ENCODE measurements around the gene PPARGC1A.

DNA sequence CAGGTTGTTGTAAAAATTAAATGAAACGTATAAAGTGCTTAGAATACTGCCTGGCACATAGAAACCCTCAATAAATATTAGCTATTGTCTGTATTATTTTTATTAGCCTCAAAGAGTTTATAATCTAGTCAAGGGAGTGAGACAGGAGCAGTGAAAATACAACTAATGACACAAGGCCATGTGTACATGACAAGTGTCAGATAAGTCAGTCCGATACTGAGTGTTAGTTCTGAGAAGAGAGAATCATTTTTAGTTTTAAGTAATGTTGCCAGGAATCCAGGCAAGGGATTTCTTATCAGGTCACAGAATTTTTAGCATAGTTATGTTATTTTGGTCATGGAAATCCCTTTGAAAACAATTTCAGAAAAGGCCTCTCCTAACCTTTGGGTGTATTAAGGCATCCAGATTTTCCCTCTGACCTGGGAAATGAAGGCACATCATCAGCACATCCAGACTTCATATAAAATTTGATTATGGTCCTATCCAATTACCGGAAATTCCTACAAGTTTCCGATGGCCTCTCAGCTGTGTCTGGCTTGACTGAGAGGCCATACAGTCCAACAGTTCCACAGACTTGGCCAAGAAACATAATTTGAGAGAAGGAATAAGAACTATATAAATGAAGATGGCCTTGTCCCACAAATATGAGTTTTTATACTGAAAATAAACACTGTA, 35.7 kb downstream of the PPARGC1A start:
- TF ChIP-seq, protein P1, sequence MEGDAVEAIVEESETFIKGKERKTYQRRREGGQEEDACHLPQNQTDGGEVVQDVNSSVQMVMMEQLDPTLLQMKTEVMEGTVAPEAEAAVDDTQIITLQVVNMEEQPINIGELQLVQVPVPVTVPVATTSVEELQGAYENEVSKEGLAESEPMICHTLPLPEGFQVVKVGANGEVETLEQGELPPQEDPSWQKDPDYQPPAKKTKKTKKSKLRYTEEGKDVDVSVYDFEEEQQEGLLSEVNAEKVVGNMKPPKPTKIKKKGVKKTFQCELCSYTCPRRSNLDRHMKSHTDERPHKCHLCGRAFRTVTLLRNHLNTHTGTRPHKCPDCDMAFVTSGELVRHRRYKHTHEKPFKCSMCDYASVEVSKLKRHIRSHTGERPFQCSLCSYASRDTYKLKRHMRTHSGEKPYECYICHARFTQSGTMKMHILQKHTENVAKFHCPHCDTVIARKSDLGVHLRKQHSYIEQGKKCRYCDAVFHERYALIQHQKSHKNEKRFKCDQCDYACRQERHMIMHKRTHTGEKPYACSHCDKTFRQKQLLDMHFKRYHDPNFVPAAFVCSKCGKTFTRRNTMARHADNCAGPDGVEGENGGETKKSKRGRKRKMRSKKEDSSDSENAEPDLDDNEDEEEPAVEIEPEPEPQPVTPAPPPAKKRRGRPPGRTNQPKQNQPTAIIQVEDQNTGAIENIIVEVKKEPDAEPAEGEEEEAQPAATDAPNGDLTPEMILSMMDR (conservative IDR thresholded peaks at IDR 0.05 in 1 of 2, IDR thresholded peaks at IDR 0.05 in 1 of 2; ENCODE audit: extremely low read depth in 1 of 2, insufficient read depth in 1 of 2, low read depth in 1 of 2, low read length in 2 of 2) = no peak
- TF ChIP-seq EZH2 (IDR thresholded peaks at IDR 0.05; ENCODE audit: borderline replicate concordance, low read length) = no peak

All from mammary epithelial cell (primary cell).